Right lobe of liver (tissue), 6 donors: ENCODE measurements around the gene ARRB1. TPM values are rescaled to one million over a fixed set of nuclear protein-coding genes. Genes with fewer than 3 reads are reported as not detected.

ENCODE experiments used
- ATAC-seq, 4 donors: fragments of 200-7000 bp; cut with Tn5 transposase; one replicate each; pipeline ENCODE4 v1.9.1; 2020; ENCODE audit warnings: mild to moderate bottlenecking in 4 of 4, moderate library complexity in 4 of 4
- DNase-seq, 3 donors: peaks; one replicate each; pipeline ENCODE4 v3.0.0-alpha.2; 2020
- H3K27ac ChIP-seq, 3 donors: fragments of 200-600 bp; one replicate each; pipeline ENCODE4 v1.8.0; 2022
- H3K27me3 ChIP-seq, 2 donors: fragments of 200-600 bp; one replicate each; pipeline ENCODE4 v1.8.0; 2022
- H3K36me3 ChIP-seq, 4 donors: fragments of 200-600 bp; sonication (generic) in 1 of 4; one replicate each; pipeline versions ENCODE4 v1.5.1 to v1.8.0; 2017 to 2022; ENCODE audit warnings: control low read depth in 1 of 4
- H3K4me1 ChIP-seq, 4 donors: fragments of 200-600 bp; sonication (generic) in 1 of 4; one replicate each; pipeline versions ENCODE4 v1.5.1 to v1.8.0; 2017 to 2022; ENCODE audit warnings: control low read depth in 1 of 4
- H3K4me3 ChIP-seq, 3 donors: fragments of 200-600 bp; one replicate each; pipeline ENCODE4 v1.8.0; 2022
- H3K9me3 ChIP-seq, 4 donors: fragments of 200-600 bp; sonication (generic) in 1 of 4; one replicate each; pipeline versions ENCODE4 v1.5.1 to v1.8.0; 2017 to 2022; ENCODE audit warnings: control low read depth in 1 of 4
- POLR2A ChIP-seq: fragments of 450-650 bp; IDR thresholded peaks from one replicate; pipeline ENCODE4 v1.6.1; 2017; ENCODE audit warnings: antibody characterized with exemption, mild to moderate bottlenecking
- WGBS: methylation state at CpG from one replicate; pipeline ENCODE4 v1.1.6; 2018; ENCODE audit warnings: low coverage, low lambda C conversion rate; ENCODE audit not compliant: insufficient coverage; ENCODE audit errors: missing lambda C conversion rate; 5-methylcytosine and 5-hydroxymethylcytosine counted together
- intact Hi-C, 2 donors: fragments of 100-400 bp; cut with DNase I; formaldehyde crosslinking; loops; one replicate each; pipeline versions ENCODE4 v1.11.2 to v1.14.1; 2022
- total RNA-seq, 6 experiments: library from RNA; depleted of rRNA in 2 of 6; stranded (reverse); fragments of >200 nt in 2 of 6; fragmentation: NEBNext Ultra II Directional in 3 of 6; extraction: Animal tissue kit (Norgen Biotek cat#: 25700) in 3 of 6; gene quantifications; one replicate each; pipeline versions ENCODE4 v1.1.0 to v1.2.4, GENCODE V29; 2016 to 2023
- TF ChIP-seq, protein P1 (sequence below), 4 donors: fragments of 200-600 bp in 3 of 4; fragments of 450-650 bp in 1 of 4; IDR thresholded peaks; one replicate each; pipeline versions ENCODE4 v1.5.1 to v1.8.0; 2016 to 2022; ENCODE audit warnings: antibody characterized with exemption in 4 of 4, mild to moderate bottlenecking in 2 of 4
- donor health status: DM: no; HTN: yes; CAD: no.
- donor health status: DM: no; HTN: no; CAD: no.
- donor health status: DM: no; HTN: no; CAD: no.
- donor health status: DM: no; HTN: yes; CAD: no.
- donor health status: DM: no; HTN: yes; CAD: no.

The ARRB1 gene
- total RNA-seq, 6 experiments from 2014 or later: 8.6 to 26.4 (median 24.5) TPM

DNA sequence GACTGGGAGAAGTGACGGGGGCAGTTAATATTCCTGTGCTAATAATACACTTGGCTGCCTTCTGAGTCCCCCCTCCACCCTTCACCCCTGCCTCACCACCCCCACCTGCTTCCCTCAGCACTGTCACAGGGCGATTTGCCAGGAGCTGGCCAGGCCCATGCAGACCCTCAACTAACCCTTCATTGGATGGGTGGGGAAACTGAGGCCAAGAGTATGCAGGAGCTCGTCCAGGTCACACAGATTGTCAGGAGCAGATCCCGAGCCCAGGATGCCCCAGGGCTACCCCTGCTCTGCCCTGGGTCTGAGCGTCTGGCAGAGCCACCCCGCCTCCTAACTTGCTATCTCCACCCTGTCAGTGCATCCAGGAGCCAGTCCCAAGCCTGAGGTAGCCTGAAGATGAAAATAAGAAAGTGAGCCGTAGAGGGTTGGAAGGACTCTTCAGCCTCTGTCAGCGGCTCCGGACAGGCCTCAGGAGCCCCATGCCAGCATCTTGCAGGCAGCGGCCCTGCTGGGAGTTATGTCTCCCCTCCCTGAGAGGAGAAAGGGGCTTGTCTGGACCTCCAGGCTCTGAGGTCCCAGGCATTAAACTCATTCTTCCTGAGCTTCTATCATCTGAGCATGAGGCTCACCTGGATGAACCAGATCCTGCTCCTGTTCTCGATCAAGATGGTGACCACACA, 104.7 kb downstream of the ARRB1 start:
- Histone ChIP-seq H3K9me3 (no peaks in the 10 kb centered on the region), H3K27ac (no peak overlapping the region), H3K36me3 (no peaks in the 10 kb centered on the region), H3K4me1 (peaks cover 0 to 3% (median 0%) of the 10 kb centered on the region in 4 donors), H3K27me3 (no peaks in the 10 kb centered on the region), H3K4me3 (no peak overlapping the region)
- WGBS: 57% methylated on average over 4 of the region's 11 CpGs
- ATAC-seq (no peak), DNase-seq (peak; percentile 9 to 33 (median 33))
- TF ChIP-seq, protein P1, sequence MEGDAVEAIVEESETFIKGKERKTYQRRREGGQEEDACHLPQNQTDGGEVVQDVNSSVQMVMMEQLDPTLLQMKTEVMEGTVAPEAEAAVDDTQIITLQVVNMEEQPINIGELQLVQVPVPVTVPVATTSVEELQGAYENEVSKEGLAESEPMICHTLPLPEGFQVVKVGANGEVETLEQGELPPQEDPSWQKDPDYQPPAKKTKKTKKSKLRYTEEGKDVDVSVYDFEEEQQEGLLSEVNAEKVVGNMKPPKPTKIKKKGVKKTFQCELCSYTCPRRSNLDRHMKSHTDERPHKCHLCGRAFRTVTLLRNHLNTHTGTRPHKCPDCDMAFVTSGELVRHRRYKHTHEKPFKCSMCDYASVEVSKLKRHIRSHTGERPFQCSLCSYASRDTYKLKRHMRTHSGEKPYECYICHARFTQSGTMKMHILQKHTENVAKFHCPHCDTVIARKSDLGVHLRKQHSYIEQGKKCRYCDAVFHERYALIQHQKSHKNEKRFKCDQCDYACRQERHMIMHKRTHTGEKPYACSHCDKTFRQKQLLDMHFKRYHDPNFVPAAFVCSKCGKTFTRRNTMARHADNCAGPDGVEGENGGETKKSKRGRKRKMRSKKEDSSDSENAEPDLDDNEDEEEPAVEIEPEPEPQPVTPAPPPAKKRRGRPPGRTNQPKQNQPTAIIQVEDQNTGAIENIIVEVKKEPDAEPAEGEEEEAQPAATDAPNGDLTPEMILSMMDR (IDR thresholded peaks at IDR 0.05): no peak
- TF ChIP-seq POLR2A: no peak
- intact Hi-C loops: loop anchor here (5.0 to 10.0 kb wide), 3 partner anchors 35 to 222 kb away; no protein-coding TSS in a partner anchor

- intact Hi-C loops: loop anchor here (5.0 to 10.0 kb wide), 3 partner anchors 34 to 221 kb away; no protein-coding TSS in a partner anchor
- peaks cover 0 to 6% (median 0%) of the 10 kb centered on the region in 4 donors for H3K4me1 ChIP-seq
- no peak overlapping the region for H3K4me3 ChIP-seq
- no peaks in the 10 kb centered on the region for H3K36me3 ChIP-seq
- no peaks in the 10 kb centered on the region for H3K9me3 ChIP-seq
- WGBS: 67% methylated on average over 3 of the region's 7 CpGs
- no peak overlapping the region for H3K27ac ChIP-seq
- H3K27me3 ChIP-seq: no peaks in the 10 kb centered on the region
- ATAC-seq (no peak), DNase-seq (peak in 2 of 3 donors; percentile 2 to 14)
- TF ChIP-seq, protein P1 (IDR thresholded peaks at IDR 0.05): no peak
- no peak for TF ChIP-seq POLR2A
Observed at GRCh38 chr11:75246006-75246670, 105.3 kb downstream of the ARRB1 start.

DNA sequence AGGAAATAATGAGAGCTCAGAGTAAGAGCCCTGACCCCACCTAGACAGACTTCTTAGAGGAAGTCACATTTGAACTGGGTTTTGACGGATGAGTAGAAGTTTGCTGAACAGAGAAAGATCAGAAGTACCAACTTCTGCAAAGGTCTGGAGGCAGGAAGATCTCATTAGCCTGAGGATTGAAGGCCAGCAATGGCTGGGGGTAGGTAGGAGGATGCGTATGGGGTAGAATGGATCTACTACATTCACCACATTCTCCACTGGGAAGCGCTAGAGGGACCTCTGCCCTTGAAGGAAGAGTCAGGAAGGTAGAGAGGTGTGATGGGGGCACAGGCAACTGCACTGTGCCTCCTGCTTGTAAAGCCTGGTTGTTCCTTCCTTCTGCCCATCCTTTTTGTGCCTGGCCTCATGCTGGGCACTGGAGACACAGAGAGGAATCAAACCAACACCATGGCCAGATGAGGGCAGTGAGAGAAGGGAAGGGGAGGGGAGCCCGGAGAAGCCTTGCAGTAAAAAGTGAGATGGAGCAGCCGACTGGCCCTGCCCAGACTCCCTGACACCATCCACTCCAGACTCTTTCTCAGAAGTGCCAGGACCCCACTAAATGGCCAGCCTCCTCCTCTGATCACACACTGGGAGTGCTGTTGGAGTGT, 106.0 kb downstream of the ARRB1 start:
- no peak for ATAC-seq
- no peak overlapping the region for H3K27ac ChIP-seq
- TF ChIP-seq, protein P1 (IDR thresholded peaks at IDR 0.05): no peak
- no peak for TF ChIP-seq POLR2A
- intact Hi-C loops: loop anchor here (5.0 to 10.0 kb wide), 3 partner anchors 33 to 221 kb away; no protein-coding TSS in a partner anchor
- 77% methylated on average over 3 of the region's 5 CpGs for WGBS
- peak in 2 of 3 donors; percentile 1 to 18 for DNase-seq
- H3K36me3 ChIP-seq: no peaks in the 10 kb centered on the region
- H3K4me3 ChIP-seq: no peak overlapping the region
- H3K4me1 ChIP-seq: peaks cover 0 to 13% (median 0%) of the 10 kb centered on the region in 4 donors
- peaks cover 0 to 5% of the 10 kb centered on the region in 2 donors for H3K27me3 ChIP-seq
- no peaks in the 10 kb centered on the region for H3K9me3 ChIP-seq

DNA sequence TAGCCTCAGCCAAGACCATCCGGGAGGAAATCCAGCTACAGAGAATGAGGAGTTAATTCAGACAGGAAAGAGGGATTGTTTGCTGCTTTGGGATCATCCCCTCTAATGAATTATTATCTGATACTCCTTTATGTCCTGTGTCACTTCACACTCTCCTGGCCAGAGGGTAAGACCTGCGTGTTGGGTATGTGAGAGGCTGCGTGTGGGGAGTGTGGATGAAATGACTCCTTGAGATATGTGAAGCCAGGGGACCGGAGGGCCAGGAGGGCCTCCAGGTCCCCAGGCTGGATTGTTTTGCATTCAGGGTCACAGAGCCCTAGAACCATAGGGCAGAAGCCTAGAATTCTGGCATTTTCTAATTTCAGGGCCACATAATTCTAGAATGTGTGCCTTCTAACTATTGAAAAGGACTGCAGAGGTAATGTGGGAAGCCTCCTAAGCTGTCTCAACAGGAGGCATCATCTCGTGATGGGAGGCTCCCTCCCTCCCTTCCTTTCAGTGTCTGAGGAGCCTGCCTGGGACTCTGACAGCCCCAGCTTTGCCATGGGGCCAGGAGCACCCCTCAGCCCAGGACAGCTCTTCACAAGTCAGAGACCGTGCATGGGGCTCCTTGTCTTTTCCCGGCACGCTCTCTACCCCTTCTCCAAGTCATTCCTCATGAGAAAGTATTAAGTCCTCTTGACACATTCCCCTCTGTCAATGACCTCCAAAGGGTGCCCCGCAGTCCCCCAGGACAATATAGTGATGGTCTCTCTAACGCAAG, 107.2 kb downstream of the ARRB1 start:
- peaks cover 0 to 12% of the 10 kb centered on the region in 2 donors for H3K27me3 ChIP-seq
- 57% methylated on average over 5 of the region's 10 CpGs for WGBS
- no peaks in the 10 kb centered on the region for H3K36me3 ChIP-seq
- no peak for TF ChIP-seq POLR2A
- TF ChIP-seq, protein P1 (IDR thresholded peaks at IDR 0.05): no peak
- intact Hi-C loops: loop anchor here (5.0 to 10.0 kb wide), 3 partner anchors 37 to 219 kb away; no protein-coding TSS in a partner anchor
- DNase-seq: peak in 2 of 3 donors; percentile 3 to 20
- no peak overlapping the region for H3K27ac ChIP-seq
- no peak for ATAC-seq
- peaks cover 0 to 14% (median 0%) of the 10 kb centered on the region in 4 donors for H3K4me1 ChIP-seq
- no peak overlapping the region for H3K4me3 ChIP-seq
- no peaks in the 10 kb centered on the region for H3K9me3 ChIP-seq
